PC-3 (cell line): Measurements from ENCODE around the gene LIN28B.

Source experiments
- EZH2 ChIP-seq: fragments of 300-600 bp; sonication (generic); IDR thresholded peaks from one replicate; pipeline ENCODE4 v1.6.1; 2017; ENCODE audit warnings: antibody characterized with exemption, mild to moderate bottlenecking, low read length; ENCODE audit not compliant: unreplicated experiment
- TF ChIP-seq, protein P1 (sequence below): fragments of 300-600 bp; sonication (generic); conservative IDR thresholded peaks from 2 replicates; pipeline ENCODE4 v1.5.1; 2017; ENCODE audit warnings: antibody characterized with exemption, low read depth, mild to moderate bottlenecking, low read length

- TF ChIP-seq, protein P1, sequence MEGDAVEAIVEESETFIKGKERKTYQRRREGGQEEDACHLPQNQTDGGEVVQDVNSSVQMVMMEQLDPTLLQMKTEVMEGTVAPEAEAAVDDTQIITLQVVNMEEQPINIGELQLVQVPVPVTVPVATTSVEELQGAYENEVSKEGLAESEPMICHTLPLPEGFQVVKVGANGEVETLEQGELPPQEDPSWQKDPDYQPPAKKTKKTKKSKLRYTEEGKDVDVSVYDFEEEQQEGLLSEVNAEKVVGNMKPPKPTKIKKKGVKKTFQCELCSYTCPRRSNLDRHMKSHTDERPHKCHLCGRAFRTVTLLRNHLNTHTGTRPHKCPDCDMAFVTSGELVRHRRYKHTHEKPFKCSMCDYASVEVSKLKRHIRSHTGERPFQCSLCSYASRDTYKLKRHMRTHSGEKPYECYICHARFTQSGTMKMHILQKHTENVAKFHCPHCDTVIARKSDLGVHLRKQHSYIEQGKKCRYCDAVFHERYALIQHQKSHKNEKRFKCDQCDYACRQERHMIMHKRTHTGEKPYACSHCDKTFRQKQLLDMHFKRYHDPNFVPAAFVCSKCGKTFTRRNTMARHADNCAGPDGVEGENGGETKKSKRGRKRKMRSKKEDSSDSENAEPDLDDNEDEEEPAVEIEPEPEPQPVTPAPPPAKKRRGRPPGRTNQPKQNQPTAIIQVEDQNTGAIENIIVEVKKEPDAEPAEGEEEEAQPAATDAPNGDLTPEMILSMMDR, result no peak
- no peak for TF ChIP-seq EZH2
Observed at GRCh38 chr6:104954190-104954797, 2.6 kb upstream of the LIN28B start.
